Liver (tissue), 9 donors: ENCODE data around the gene SMPDL3B. TPM values are rescaled to one million over a fixed set of nuclear protein-coding genes. Genes with fewer than 3 reads are reported as not detected.

Source experiments
- DNase-seq: peaks from one replicate; pipeline ENCODE4 v3.0.0-alpha.2; 2017; ENCODE audit warnings: low spot score
- H3K27ac ChIP-seq, 2 donors: one replicate each; pipeline ENCODE4 v1.7.0; 2013; ENCODE audit warnings: inconsistent platforms in 2 of 2, low read length in 2 of 2, control low read depth in 1 of 2, low read depth in 1 of 2, mild to moderate bottlenecking in 1 of 2
- H3K27me3 ChIP-seq, 4 donors: one replicate each; pipeline versions ENCODE4 v1.6.1 to v1.7.0; 2013; ENCODE audit warnings: low read length in 3 of 4, inconsistent platforms in 1 of 4, mild to moderate bottlenecking in 1 of 4, moderate library complexity in 1 of 4; ENCODE audit not compliant: control insufficient read depth in 4 of 4, insufficient read depth in 4 of 4
- H3K36me3 ChIP-seq, 4 donors: one replicate each; pipeline versions ENCODE4 v1.6.1 to v1.7.0; 2013; ENCODE audit warnings: low read length in 3 of 4, mild to moderate bottlenecking in 3 of 4, low read depth in 1 of 4, moderate library complexity in 1 of 4; ENCODE audit not compliant: control insufficient read depth in 4 of 4, insufficient read depth in 3 of 4
- H3K4me1 ChIP-seq, 4 donors: one replicate each; pipeline versions ENCODE4 v1.6.1 to v1.7.0; 2013; ENCODE audit warnings: low read length in 3 of 4, mild to moderate bottlenecking in 3 of 4, moderate library complexity in 1 of 4; ENCODE audit not compliant: control insufficient read depth in 4 of 4, insufficient read depth in 4 of 4
- H3K4me3 ChIP-seq, 3 donors: one replicate each; pipeline versions ENCODE4 v1.6.1 to v1.7.0; 2013; ENCODE audit warnings: low read length in 3 of 3, control low read depth in 1 of 3, low read depth in 1 of 3, mild to moderate bottlenecking in 1 of 3
- H3K9ac ChIP-seq, 2 donors: one replicate each; pipeline ENCODE4 v1.7.0; 2013; ENCODE audit warnings: low read length in 2 of 2, mild to moderate bottlenecking in 2 of 2, moderate library complexity in 2 of 2, control low read depth in 1 of 2, low read depth in 1 of 2
- H3K9me3 ChIP-seq, 4 donors: one replicate each; pipeline versions ENCODE4 v1.6.1 to v1.7.0; 2013; ENCODE audit warnings: low read length in 3 of 4; ENCODE audit not compliant: control insufficient read depth in 4 of 4
- EGR1 ChIP-seq, 2 donors: IDR thresholded peaks; 2 replicates each; pipeline ENCODE4 v1.6.1; 2016 to 2018; ENCODE audit warnings: antibody characterized with exemption in 2 of 2, low read depth in 2 of 2
- FOXA1 ChIP-seq: IDR thresholded peaks from 2 replicates; pipeline ENCODE4 v1.6.1; 2016; ENCODE audit warnings: antibody characterized with exemption
- FOXA2 ChIP-seq: IDR thresholded peaks from 2 replicates; pipeline ENCODE4 v1.6.1; 2016; ENCODE audit warnings: antibody characterized with exemption
- GABPA ChIP-seq, 2 donors: IDR thresholded peaks in 1 of 2; conservative IDR thresholded peaks in 1 of 2; 2 replicates each; pipeline ENCODE4 v1.6.1; 2016; ENCODE audit warnings: antibody characterized with exemption in 2 of 2, mild to moderate bottlenecking in 1 of 2, moderate library complexity in 1 of 2
- HNF4A ChIP-seq, 2 donors: conservative IDR thresholded peaks; 2 replicates each; pipeline ENCODE4 v1.6.1; 2016; ENCODE audit warnings: antibody characterized with exemption in 2 of 2, mild to moderate bottlenecking in 2 of 2
- HNF4G ChIP-seq: IDR thresholded peaks from 2 replicates; pipeline ENCODE4 v1.6.1; 2016; ENCODE audit warnings: antibody characterized with exemption
- NR2F2 ChIP-seq: IDR thresholded peaks from 2 replicates; pipeline ENCODE4 v1.6.1; 2016; ENCODE audit warnings: antibody characterized with exemption
- RAD21 ChIP-seq, 2 donors: IDR thresholded peaks; 2 replicates each; pipeline ENCODE4 v1.6.1; 2016; ENCODE audit warnings: antibody characterized with exemption in 2 of 2, mild to moderate bottlenecking in 2 of 2
- SP1 ChIP-seq: IDR thresholded peaks from 2 replicates; pipeline ENCODE4 v1.6.1; 2018; ENCODE audit warnings: antibody characterized with exemption, mild to moderate bottlenecking
- TAF1 ChIP-seq: conservative IDR thresholded peaks from 2 replicates; pipeline ENCODE4 v1.6.1; 2016; ENCODE audit warnings: antibody characterized with exemption, mild to moderate bottlenecking
- whole genome bisulfite sequencing: extraction: QIAGEN DNeasy Blood & Tissue Kit; methylation state at CpG from one replicate; pipeline ENCODE4 v1.1.7; 2013; 5-methylcytosine and 5-hydroxymethylcytosine counted together
- polyA plus RNA-seq, 2 donors: library from polyadenylated mRNA; stranded (reverse) in 1 of 2; unstranded in 1 of 2; fragments of 200-250 nt in 1 of 2; fragments of >200 nt in 1 of 2; fragmentation: Nextera tagmentation in 1 of 2; extraction: Ambion mirVana in 1 of 2; gene quantifications; one replicate each; pipeline versions ENCODE4 v1.2.1 to v1.2.3, GENCODE V29; 2013 to 2015
- total RNA-seq, 2 donors: library from RNA; depleted of rRNA; stranded (reverse); fragments of >200 nt; gene quantifications; one replicate each; pipeline ENCODE4 v1.2.3, GENCODE V29; 2014
- TF ChIP-seq, protein P1 (sequence below): fragments of 150-350 bp; IDR thresholded peaks from 2 replicates; pipeline ENCODE4 v1.5.1; 2017; ENCODE audit warnings: improper control_type of control experiment, low read depth, low read length; ENCODE audit not compliant: missing input control
- TF ChIP-seq, protein P2 (sequence below): IDR thresholded peaks from 2 replicates; pipeline ENCODE4 v1.6.1; 2016; ENCODE audit warnings: antibody characterized with exemption
- TF ChIP-seq, protein P3 (sequence below): IDR thresholded peaks from 2 replicates; pipeline ENCODE4 v1.6.1; 2016; ENCODE audit warnings: antibody characterized with exemption, mild to moderate bottlenecking
- TF ChIP-seq, protein P4 (sequence below): IDR thresholded peaks from 2 replicates; pipeline ENCODE4 v1.6.1; 2016; ENCODE audit warnings: antibody characterized with exemption
- TF ChIP-seq, protein P5 (sequence below): IDR thresholded peaks from 2 replicates; pipeline ENCODE4 v1.6.1; 2016; ENCODE audit warnings: antibody characterized with exemption
- donor health status: healthy.
- donor health status: healthy.
- donor health status: healthy.
- donor health status: healthy.
- donor health status: healthy.

Gene SMPDL3B
- total and polyA plus RNA-seq, 4 donors = 0.24 to 0.37 (median 0.32) TPM

DNA sequence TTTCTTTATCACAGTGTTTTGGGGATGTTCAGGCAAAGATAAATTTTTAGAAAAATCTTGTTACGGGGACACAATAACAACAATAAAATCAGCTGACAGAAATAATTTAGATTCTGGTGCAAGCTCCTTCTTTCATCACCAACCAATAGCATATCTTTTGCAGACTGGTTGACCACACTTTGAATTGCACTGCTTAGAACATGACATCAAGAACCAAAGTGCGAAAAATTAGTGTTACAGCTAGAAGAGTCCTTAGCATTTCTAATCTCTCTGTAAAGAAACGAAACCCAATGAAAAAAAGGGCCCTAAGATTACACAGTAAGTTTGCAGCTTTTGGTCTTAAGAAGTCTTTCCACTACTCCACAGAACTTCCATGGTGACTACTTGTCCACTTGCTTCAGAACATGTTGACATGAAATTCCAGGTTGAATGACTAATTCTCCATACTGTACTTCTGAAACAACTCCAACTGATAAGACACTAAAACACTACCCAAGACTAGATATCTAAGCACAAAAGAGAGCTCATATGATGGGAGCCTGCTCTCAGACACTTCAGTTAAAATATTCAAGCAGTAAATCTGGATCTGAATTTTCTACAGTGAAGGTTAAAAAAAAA lies 56.2 kb downstream of the SMPDL3B start (continued):
- TF ChIP-seq, protein P1, sequence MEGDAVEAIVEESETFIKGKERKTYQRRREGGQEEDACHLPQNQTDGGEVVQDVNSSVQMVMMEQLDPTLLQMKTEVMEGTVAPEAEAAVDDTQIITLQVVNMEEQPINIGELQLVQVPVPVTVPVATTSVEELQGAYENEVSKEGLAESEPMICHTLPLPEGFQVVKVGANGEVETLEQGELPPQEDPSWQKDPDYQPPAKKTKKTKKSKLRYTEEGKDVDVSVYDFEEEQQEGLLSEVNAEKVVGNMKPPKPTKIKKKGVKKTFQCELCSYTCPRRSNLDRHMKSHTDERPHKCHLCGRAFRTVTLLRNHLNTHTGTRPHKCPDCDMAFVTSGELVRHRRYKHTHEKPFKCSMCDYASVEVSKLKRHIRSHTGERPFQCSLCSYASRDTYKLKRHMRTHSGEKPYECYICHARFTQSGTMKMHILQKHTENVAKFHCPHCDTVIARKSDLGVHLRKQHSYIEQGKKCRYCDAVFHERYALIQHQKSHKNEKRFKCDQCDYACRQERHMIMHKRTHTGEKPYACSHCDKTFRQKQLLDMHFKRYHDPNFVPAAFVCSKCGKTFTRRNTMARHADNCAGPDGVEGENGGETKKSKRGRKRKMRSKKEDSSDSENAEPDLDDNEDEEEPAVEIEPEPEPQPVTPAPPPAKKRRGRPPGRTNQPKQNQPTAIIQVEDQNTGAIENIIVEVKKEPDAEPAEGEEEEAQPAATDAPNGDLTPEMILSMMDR = no peak

DNA sequence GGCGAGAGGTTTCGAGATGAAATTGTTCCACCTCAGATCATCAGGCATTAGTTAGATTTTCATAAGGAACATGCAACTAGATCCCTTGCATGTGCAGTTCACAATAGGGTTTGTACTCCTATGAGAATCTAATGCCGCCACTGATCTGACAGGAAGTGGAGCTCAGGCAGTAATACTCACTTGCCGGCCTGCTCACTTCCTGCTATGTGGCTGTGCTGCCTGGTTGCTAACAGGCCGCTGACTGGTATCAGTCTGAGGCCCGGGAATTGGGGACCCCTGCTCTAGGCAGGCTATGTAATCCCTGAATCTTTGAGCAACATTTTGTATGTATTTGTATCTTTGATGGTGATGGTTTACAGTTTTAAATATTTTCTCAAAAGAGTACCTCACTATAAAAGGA lies 57.5 kb downstream of the SMPDL3B start:
- no peaks in the 10 kb centered on the region for H3K9me3 ChIP-seq
- DNase-seq = no peak
- H3K4me1 ChIP-seq = no peaks in the 10 kb centered on the region
- no peak overlapping the region for H3K9ac ChIP-seq
- H3K27me3 ChIP-seq = no peaks in the 10 kb centered on the region
- no peak overlapping the region for H3K4me3 ChIP-seq
- peaks cover 2 to 55% (median 40%) of the 10 kb centered on the region in 4 donors for H3K36me3 ChIP-seq
- H3K27ac ChIP-seq = peak overlapping the region in 1 of 2 donors; percentile 53
- TF ChIP-seq NR2F2 = no peak
- TF ChIP-seq, protein P2, sequence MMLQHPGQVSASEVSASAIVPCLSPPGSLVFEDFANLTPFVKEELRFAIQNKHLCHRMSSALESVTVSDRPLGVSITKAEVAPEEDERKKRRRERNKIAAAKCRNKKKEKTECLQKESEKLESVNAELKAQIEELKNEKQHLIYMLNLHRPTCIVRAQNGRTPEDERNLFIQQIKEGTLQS = no peak
- WGBS = 73% methylated on average over 6 of the region's 6 CpGs

DNA sequence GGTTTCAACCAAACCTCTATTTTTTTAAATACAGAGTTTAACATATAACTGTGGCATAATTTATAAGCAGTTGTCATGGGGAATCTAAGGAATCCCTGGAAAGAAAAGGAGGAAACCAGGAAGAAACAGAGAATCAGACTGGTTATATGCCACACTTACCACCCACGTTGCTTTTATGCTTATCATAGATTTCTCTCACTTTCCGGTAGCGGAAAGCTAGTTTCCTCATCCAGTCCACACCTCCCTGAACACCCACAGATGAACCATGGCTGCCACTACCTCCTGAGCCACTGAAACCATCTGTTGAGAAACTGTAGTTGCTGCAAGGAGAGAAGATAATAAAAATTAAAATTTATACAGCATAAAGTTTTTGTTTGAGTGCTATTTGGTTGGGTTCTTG lies 58.4 kb downstream of the SMPDL3B start:
- TF ChIP-seq FOXA2 = no peak
- no peak for TF ChIP-seq HNF4A (conservative IDR thresholded peaks at IDR 0.05)
- TF ChIP-seq, protein P1 = no peak
- TF ChIP-seq, protein P2 = no peak
- TF ChIP-seq, protein P3, sequence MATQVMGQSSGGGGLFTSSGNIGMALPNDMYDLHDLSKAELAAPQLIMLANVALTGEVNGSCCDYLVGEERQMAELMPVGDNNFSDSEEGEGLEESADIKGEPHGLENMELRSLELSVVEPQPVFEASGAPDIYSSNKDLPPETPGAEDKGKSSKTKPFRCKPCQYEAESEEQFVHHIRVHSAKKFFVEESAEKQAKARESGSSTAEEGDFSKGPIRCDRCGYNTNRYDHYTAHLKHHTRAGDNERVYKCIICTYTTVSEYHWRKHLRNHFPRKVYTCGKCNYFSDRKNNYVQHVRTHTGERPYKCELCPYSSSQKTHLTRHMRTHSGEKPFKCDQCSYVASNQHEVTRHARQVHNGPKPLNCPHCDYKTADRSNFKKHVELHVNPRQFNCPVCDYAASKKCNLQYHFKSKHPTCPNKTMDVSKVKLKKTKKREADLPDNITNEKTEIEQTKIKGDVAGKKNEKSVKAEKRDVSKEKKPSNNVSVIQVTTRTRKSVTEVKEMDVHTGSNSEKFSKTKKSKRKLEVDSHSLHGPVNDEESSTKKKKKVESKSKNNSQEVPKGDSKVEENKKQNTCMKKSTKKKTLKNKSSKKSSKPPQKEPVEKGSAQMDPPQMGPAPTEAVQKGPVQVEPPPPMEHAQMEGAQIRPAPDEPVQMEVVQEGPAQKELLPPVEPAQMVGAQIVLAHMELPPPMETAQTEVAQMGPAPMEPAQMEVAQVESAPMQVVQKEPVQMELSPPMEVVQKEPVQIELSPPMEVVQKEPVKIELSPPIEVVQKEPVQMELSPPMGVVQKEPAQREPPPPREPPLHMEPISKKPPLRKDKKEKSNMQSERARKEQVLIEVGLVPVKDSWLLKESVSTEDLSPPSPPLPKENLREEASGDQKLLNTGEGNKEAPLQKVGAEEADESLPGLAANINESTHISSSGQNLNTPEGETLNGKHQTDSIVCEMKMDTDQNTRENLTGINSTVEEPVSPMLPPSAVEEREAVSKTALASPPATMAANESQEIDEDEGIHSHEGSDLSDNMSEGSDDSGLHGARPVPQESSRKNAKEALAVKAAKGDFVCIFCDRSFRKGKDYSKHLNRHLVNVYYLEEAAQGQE = no peak
- TF ChIP-seq RAD21 (IDR thresholded peaks at IDR 0.05) = no peak
- no peak for TF ChIP-seq EGR1 (IDR thresholded peaks at IDR 0.05; ENCODE audit: low read depth in 2 of 2)
- no peak for TF ChIP-seq FOXA1
- TF ChIP-seq TAF1 = no peak
- TF ChIP-seq, protein P4, sequence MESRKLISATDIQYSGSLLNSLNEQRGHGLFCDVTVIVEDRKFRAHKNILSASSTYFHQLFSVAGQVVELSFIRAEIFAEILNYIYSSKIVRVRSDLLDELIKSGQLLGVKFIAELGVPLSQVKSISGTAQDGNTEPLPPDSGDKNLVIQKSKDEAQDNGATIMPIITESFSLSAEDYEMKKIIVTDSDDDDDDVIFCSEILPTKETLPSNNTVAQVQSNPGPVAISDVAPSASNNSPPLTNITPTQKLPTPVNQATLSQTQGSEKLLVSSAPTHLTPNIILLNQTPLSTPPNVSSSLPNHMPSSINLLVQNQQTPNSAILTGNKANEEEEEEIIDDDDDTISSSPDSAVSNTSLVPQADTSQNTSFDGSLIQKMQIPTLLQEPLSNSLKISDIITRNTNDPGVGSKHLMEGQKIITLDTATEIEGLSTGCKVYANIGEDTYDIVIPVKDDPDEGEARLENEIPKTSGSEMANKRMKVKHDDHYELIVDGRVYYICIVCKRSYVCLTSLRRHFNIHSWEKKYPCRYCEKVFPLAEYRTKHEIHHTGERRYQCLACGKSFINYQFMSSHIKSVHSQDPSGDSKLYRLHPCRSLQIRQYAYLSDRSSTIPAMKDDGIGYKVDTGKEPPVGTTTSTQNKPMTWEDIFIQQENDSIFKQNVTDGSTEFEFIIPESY = no peak
- TF ChIP-seq NR2F2 = no peak
- TF ChIP-seq SP1 = no peak
- TF ChIP-seq, protein P5, sequence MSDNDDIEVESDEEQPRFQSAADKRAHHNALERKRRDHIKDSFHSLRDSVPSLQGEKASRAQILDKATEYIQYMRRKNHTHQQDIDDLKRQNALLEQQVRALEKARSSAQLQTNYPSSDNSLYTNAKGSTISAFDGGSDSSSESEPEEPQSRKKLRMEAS = no peak
- no peak for TF ChIP-seq GABPA (IDR thresholded peaks at IDR 0.05 in 1 of 2, conservative IDR thresholded peaks at IDR 0.05 in 1 of 2)
- no peak for TF ChIP-seq HNF4G
- no peak for DNase-seq
- no peaks in the 10 kb centered on the region for H3K9me3 ChIP-seq
- no peak overlapping the region for H3K4me3 ChIP-seq
- peaks cover 2 to 59% (median 45%) of the 10 kb centered on the region in 4 donors for H3K36me3 ChIP-seq
- 71% methylated on average over 3 of the region's 3 CpGs for WGBS
- H3K4me1 ChIP-seq = no peaks in the 10 kb centered on the region
- no peaks in the 10 kb centered on the region for H3K27me3 ChIP-seq
- H3K9ac ChIP-seq = no peak overlapping the region
- no peak overlapping the region for H3K27ac ChIP-seq
